ENCODE measurements around the gene LNP1.

DNA sequence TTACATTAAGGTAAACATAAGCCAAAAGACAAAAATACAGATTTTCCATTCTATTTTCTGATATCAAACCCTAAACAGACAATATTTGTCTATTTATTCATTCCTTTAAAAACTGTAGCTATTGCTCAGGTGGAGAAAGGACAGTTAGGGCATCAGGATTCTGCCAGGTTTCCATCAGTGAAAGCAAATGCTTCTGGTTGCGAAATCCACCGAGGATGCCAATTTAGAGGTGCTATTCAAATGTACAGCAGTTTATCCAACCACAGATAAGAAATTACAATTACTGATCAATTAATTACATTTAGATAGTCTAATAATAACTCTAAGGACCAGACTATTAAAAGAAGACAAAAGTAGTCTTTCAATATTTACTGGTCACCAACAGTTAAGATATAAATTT is 4.4 kb upstream of the LNP1 start:
- TF ChIP-seq GABPB1 (CRISPR knock-in tag; IDR thresholded peaks at IDR 0.05) (no peak), ZNF423 (CRISPR knock-in tag; IDR thresholded peaks at IDR 0.05) (no peak), SP1 (CRISPR knock-in tag; conservative IDR thresholded peaks at IDR 0.05) (no peak), IRF2 (CRISPR knock-in tag; IDR thresholded peaks at IDR 0.05; ENCODE audit: borderline replicate concordance, low read depth) (no peak), GRHL2 (CRISPR knock-in tag; IDR thresholded peaks at IDR 0.05; ENCODE audit: insufficient replicate concordance, severe bottlenecking) (no peak), EMX1 (CRISPR knock-in tag; IDR thresholded peaks at IDR 0.05) (no peak)
- TF ChIP-seq, protein P1, sequence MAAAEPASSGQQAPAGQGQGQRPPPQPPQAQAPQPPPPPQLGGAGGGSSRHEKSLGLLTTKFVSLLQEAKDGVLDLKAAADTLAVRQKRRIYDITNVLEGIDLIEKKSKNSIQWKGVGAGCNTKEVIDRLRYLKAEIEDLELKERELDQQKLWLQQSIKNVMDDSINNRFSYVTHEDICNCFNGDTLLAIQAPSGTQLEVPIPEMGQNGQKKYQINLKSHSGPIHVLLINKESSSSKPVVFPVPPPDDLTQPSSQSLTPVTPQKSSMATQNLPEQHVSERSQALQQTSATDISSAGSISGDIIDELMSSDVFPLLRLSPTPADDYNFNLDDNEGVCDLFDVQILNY (CRISPR knock-in tag; IDR thresholded peaks at IDR 0.05) = no peak
- TF ChIP-seq, protein P2, sequence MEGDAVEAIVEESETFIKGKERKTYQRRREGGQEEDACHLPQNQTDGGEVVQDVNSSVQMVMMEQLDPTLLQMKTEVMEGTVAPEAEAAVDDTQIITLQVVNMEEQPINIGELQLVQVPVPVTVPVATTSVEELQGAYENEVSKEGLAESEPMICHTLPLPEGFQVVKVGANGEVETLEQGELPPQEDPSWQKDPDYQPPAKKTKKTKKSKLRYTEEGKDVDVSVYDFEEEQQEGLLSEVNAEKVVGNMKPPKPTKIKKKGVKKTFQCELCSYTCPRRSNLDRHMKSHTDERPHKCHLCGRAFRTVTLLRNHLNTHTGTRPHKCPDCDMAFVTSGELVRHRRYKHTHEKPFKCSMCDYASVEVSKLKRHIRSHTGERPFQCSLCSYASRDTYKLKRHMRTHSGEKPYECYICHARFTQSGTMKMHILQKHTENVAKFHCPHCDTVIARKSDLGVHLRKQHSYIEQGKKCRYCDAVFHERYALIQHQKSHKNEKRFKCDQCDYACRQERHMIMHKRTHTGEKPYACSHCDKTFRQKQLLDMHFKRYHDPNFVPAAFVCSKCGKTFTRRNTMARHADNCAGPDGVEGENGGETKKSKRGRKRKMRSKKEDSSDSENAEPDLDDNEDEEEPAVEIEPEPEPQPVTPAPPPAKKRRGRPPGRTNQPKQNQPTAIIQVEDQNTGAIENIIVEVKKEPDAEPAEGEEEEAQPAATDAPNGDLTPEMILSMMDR (IDR thresholded peaks at IDR 0.05) = no peak
- TF ChIP-seq, protein P3, sequence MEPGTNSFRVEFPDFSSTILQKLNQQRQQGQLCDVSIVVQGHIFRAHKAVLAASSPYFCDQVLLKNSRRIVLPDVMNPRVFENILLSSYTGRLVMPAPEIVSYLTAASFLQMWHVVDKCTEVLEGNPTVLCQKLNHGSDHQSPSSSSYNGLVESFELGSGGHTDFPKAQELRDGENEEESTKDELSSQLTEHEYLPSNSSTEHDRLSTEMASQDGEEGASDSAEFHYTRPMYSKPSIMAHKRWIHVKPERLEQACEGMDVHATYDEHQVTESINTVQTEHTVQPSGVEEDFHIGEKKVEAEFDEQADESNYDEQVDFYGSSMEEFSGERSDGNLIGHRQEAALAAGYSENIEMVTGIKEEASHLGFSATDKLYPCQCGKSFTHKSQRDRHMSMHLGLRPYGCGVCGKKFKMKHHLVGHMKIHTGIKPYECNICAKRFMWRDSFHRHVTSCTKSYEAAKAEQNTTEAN (CRISPR knock-in tag; IDR thresholded peaks at IDR 0.05) = no peak
- TF ChIP-seq, protein P4, sequence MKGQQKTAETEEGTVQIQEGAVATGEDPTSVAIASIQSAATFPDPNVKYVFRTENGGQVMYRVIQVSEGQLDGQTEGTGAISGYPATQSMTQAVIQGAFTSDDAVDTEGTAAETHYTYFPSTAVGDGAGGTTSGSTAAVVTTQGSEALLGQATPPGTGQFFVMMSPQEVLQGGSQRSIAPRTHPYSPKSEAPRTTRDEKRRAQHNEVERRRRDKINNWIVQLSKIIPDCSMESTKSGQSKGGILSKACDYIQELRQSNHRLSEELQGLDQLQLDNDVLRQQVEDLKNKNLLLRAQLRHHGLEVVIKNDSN (CRISPR knock-in tag; IDR thresholded peaks at IDR 0.05) = no peak
